NCI-H1694 (cell line): ENCODE results near the gene SLC22A31.
"Not testable (repeated sequence)": the region's sequence is repeated elsewhere in the genome, so short reads cannot be mapped to it uniquely, and the experiment has no call there.

Source experiments
- DNase-seq: peaks from one replicate; lab custom pipeline; 2025; lab: John Stamatoyannopoulos, UW

SLC22A31 gene

GRCh38 chr16:89200124-89200849 is at the start of gene SLC22A31:
Gene SLC22A31 (minus strand): TSS chr16:89200537. CDS start chr16:89200501, 36 bp downstream.
- no peak for DNase-seq

- no peak for DNase-seq
These were observed 48.1 kb upstream of the SLC22A31 start for GRCh38 chr16:89248196-89248982.

GRCh38 chr16:89247734-89248075 is 47.4 kb upstream of the SLC22A31 start:
- not testable (repeated sequence) for DNase-seq

GRCh38 chr16:89246903-89247733 is 46.8 kb upstream of the SLC22A31 start:
- DNase-seq = peak; percentile 19

DNA sequence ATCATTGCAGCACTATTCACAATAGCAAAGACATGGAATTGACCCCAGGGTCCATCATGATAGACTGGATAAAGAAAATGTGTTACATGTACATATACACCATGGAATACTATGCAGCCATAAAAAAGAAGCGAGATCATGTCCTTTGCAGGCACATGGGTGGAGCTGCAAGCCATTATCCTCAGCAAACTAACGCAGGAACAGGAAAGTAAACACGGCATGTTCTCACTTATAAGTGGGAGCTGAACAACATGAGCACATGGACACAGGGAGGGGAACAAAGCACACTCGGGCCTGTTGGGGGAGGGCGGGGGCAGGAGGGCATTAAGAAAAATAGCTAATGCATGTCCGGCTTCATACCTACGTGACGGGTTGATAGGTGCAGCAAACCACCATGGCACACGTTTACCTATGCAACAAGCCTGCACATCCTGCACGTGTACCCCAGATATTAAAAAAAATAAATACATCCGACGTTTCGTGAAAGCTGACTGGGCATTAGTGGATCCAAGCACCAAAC is 46.1 kb upstream of the SLC22A31 start:
- DNase-seq = no peak

GRCh38 chr16:89244754-89245153 is 44.4 kb upstream of the SLC22A31 start:
- DNase-seq = no peak

DNA sequence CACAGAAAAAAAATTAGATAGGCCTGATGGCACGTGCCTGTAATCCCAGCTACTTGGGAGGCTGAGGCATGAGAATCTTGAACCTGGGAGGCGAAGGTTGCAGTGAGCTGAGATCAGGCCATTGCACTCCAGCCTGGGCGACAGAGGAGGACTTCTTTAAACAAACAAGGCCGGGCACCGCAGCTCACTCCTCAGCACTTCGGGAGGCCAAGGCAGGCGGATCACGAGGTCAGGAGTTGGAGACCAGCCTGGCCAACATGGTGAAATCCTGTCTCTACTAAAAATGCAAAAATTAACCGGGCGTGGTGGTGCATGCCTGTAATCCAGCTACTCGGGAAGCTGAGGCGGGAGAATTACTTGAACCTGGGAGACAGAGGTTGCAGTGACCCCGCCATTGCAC is 43.9 kb upstream of the SLC22A31 start:
- DNase-seq = not testable (repeated sequence)

DNA sequence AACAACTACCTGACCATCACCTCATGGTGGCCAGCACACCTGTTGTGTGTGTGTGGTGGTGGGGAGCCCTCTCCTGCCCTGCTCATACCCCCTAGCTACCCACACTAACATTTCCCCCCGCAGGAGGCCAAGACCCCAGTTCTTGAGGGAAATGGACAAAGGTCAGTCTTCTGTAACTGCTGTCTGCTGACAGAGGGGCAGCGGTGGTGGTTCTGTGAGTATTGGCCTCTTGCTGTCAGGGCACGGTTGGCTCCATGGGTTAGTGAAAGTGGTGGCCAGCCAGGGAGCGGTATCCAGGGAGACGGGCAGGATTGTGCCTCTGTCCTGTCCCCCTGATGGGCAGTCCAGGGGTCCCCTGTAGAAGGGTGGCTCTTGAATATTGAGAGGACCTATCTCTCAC is 43.3 kb upstream of the SLC22A31 start:
- no peak for DNase-seq

DNA sequence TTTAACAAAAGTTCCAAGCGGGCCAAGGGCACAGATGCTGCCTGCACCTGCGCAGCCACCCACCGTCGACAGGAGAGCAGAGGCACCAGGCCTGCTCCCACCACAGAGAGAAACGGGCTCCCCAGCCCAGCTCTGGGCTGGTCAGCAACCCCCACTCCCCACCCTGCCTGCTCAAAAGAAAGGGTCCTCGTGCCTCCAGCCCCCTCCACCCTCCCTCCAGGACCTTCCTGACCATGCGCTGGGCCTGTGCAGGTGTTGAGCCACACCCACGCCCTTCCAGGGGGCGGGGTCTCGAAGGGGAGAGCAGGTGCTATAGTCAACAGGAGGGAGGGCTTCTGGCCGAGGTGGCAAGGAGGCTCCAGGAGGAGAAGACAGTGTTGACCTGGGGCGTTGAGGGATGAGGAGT is 42.5 kb upstream of the SLC22A31 start:
- no peak for DNase-seq

GRCh38 chr16:89241187-89242007 is 41.1 kb upstream of the SLC22A31 start:
- DNase-seq = peak; percentile 12

DNA sequence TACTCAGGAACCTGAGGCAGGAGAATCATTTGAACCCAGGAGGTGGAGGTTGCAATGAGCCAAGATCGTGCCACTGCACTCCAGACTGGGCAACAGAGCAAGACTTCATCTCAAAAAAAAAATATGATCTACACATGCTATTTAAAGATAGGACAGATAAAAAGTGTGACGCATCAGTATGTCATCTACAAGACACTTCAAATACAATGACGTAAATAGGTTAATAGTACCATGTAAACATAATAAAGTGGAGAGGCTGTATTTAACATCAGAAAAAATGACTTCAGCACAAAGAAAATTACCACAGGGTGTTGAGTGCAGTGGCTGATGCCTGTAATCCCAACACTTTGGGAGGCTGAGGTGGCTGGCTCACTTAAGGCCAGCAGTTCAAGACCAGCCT is 37.4 kb upstream of the SLC22A31 start:
- no peak for DNase-seq

DNA sequence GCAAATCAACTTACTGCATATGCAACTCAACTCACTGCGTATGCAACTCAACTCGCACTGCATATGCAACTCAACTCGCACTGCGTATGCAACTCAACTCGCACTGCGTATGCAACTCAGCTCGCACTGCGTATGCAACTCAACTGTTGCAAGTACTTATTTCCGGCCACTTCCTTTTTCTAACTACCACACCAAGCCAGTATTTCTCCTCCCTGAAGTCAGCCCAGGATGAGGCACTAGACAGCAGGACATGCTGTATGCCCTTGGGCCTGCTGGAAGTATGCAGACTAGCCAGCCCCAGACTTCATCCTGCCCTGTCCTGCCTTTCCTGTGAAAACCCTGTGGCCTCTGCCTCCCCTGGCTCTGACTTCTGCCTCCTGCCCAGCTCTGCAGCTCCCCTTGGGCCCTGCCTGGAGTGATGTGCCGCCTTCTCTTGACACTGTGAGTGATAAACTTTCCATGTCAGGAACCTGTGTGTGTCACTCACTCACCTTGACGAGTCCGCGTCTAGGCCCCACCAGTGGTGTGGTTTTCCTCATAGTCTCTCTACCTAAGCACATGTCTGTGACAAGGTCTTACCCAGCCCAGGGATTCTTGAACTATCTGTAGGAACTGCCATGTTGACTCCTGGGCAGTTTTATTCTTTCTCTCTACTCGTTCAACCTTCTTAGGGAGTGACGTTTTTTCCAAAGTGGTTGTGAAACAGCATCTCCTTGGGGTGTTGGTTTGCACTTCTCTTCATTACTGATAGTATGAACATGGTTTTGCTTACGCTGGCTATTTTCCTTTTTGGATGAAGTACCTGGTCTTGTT is 33.5 kb upstream of the SLC22A31 start:
- no peak for DNase-seq

- no peak for DNase-seq
These were observed 31.8 kb upstream of the SLC22A31 start for GRCh38 chr16:89232107-89232506.

GRCh38 chr16:89230255-89230654 is 29.9 kb upstream of the SLC22A31 start:
- DNase-seq = no peak

GRCh38 chr16:89224665-89225064 is 24.3 kb upstream of the SLC22A31 start:
- no peak for DNase-seq

GRCh38 chr16:89222931-89223330 is 22.6 kb upstream of the SLC22A31 start:
- no peak for DNase-seq

DNA sequence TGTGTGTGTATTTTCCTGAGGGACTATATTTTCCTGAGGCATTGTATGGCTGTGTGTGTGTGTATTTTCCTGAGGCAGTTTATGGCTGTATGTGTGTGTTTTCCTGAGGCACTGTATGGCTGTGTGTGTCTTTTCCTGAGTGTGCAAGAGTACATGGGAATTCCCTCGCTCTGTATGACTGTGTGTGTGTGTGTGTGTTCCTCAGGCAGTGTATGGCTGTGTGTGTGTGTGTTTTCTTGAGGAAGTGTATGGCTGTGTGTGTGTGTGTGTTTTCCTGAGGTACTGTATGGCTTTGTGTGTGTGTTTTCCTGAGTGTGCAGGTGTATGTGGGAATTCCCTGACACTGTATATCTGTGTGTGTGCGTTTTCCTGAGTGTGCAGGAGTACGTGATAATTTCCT is 21.3 kb upstream of the SLC22A31 start:
- no peak for DNase-seq

DNA sequence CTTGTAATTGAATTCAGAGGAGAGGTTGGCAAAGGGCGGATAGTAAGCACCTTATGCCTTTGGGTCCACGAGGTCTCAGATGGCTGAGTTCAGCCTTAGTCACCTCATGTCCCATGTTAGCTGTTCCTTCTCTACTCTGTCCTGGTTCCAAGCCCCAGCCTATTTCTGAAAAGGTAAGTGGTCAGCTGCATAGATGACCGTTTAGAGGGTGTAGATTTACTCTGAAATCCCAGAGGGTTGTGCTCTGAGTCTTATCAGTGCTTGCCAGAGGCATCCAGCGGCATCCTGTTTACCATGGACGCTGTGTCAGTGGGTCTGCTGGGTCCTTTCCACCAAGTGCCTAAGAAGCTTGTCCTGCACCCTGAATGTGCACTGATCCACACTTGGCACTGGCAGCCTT is 19.0 kb upstream of the SLC22A31 start:
- DNase-seq = no peak

DNA sequence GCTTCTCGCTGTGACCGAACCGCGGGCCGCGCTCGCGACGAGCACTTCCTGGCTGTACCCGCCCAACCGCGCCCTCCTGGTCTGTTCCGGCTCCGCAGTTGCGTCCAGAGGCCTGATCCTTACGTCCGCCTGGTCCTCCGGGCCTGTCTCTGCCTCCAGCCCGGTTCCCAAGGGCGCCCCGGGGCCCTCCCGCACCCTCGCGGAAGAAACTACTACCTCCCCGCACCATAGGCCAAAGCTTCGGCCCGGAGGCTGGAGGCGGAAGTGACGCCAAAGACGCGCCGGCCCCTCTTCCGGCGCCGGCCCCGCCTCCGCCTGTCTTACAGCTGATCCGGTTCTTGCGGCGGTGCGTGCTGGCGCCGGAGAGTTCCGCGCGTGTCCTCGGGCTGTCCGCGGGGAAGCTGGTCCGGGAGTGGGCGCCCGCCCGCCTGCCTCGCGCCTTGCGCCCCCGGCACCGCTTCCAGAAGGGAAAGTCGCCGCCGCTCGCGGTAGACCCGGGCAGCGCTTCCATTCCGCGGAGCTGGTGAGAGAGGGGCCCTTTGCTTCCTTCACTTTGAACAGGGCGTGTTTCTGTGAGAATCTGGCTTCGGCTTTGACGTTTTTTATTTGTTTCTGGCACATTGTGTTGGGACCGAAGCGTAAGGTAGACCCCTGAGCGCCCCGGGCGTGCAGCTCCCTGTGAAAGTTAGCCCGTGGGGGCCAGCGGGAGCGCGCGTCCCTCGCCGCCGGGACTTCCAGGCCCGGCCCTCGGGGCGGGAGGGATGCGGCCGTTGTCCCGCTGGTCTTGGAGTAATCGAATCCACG is 17.3 kb upstream of the SLC22A31 start, which contains the start of gene ZNF778:
Gene ZNF778 (plus strand): TSS at position 316 of the 804 bp plus-strand sequence. CDS start 3,425 bp downstream, outside the sequence.
- DNase-seq = peak; percentile 26

- DNase-seq = no peak
These were observed 16.7 kb upstream of the SLC22A31 start for GRCh38 chr16:89217138-89217387.
